Measurements from ENCODE around the gene FAU. TPM values are rescaled to one million over a fixed set of nuclear protein-coding genes. Genes with fewer than 3 reads are reported as not detected.

Gene FAU
- total and polyA plus RNA-seq, 9 of the 15 experiments (the other 6 are each of a cell fraction or from before 2014, with no cell fraction given), result 433 to 1,827 (median 942) TPM

GRCh38 chr11:65112546-65113360 is 9.2 kb downstream of the FAU start (continued):
- TF ChIP-seq JUND (IDR thresholded peaks at IDR 0.05; ENCODE audit: borderline replicate concordance, low read depth, low read length) (0 out of 2 replicates have a peak, but pooled peaks have one; percentile 6), JUND (tag; IDR thresholded peaks at IDR 0.05; ENCODE audit: borderline replicate concordance, low read depth, low read length) (peak; percentile 10; the same call in 1 of the 3 replicates), STAT5B (CRISPR knock-in tag; IDR thresholded peaks at IDR 0.05) (no peak), SRSF7 (optimal IDR thresholded peaks at IDR 0.05; ENCODE audit: low read depth, low read length) (no peak), EHMT2 (IDR thresholded peaks at IDR 0.05) (no peak), MIER1 (IDR thresholded peaks at IDR 0.05; ENCODE audit: low read depth) (no peak), HCFC1 (IDR thresholded peaks at IDR 0.05; ENCODE audit: low read depth, low read length) (no peak), RBM39 (optimal IDR thresholded peaks at IDR 0.05; ENCODE audit: low read depth, low read length) (peak; percentile 19), PRPF4 (IDR thresholded peaks at IDR 0.05; ENCODE audit: insufficient read depth, low read depth, low read length, poor library complexity, severe bottlenecking) (peak; percentile 50), PTRF (tag; IDR thresholded peaks at IDR 0.05) (no peak), RBFOX2 (IDR thresholded peaks at IDR 0.05; ENCODE audit: low read depth, low read length) (0 out of 2 replicates have a peak, but pooled peaks have one; percentile 54), ZNF589 (CRISPR knock-in tag; IDR thresholded peaks at IDR 0.05; ENCODE audit: low read depth) (0 out of 2 replicates have a peak, but pooled peaks have one; percentile 43), E2F6 (IDR thresholded peaks at IDR 0.05; ENCODE audit: borderline replicate concordance in 1 of 2, extremely low read depth in 1 of 2, insufficient read depth in 1 of 2, insufficient read length in 1 of 2, low read depth in 1 of 2, low read length in 1 of 2, poor library complexity in 1 of 2, severe bottlenecking in 1 of 2) (peak; percentile 51 to 87), TCF3 (CRISPR knock-in tag; IDR thresholded peaks at IDR 0.05) (0 out of 2 replicates have a peak, but pooled peaks have one; percentile 16), BCL6 (CRISPR knock-in tag; IDR thresholded peaks at IDR 0.05) (no peak), ZNF444 (CRISPR knock-in tag; IDR thresholded peaks at IDR 0.05) (no peak; the same call in 1 of the 2 replicates), NFATC3 (IDR thresholded peaks at IDR 0.05) (no peak), ELF2 (CRISPR knock-in tag; IDR thresholded peaks at IDR 0.05) (no peak; the same call in 1 of the 2 replicates), ESRRA (IDR thresholded peaks at IDR 0.05; ENCODE audit: borderline replicate concordance, low read depth) (peak; percentile 60), RBM25 (IDR thresholded peaks at IDR 0.05; ENCODE audit: low read depth, low read length, severe bottlenecking) (no peak), POLR3G (IDR thresholded peaks at IDR 0.05; ENCODE audit: extremely low read depth, insufficient read length, insufficient replicate concordance) (no peak), RAD51 (IDR thresholded peaks at IDR 0.05; ENCODE audit: borderline replicate concordance, low read depth) (no peak), MCM2 (IDR thresholded peaks at IDR 0.05; ENCODE audit: low read depth) (no peak), PCBP1 (IDR thresholded peaks at IDR 0.05; ENCODE audit: low read depth, low read length, poor library complexity, severe bottlenecking) (peak; percentile 66), NR2C1 (IDR thresholded peaks at IDR 0.05) (no peak), NR2C1 (tag; IDR thresholded peaks at IDR 0.05) (no peak), SP1 (CRISPR knock-in tag; IDR thresholded peaks at IDR 0.05) (0 out of 2 replicates have a peak, but pooled peaks have one; percentile 20), RB1 (IDR thresholded peaks at IDR 0.05; ENCODE audit: low read depth) (peak; percentile 94), GATAD2A (IDR thresholded peaks at IDR 0.05) (peak; percentile 96), EP300 (IDR thresholded peaks at IDR 0.05; ENCODE audit: low read length) (no peak)
